GM20000 (cell line): ENCODE data around the gene SNTG2.

Experiments
- DNase-seq: peaks from one replicate; pipeline ENCODE4 v3.0.0; 2012; ENCODE audit warnings: low spot score
- TF ChIP-seq, protein P1 (sequence below): IDR thresholded peaks from 2 replicates; pipeline ENCODE4 v1.5.1; 2012; ENCODE audit warnings: mild to moderate bottlenecking, control low read depth; ENCODE audit errors: extremely low read depth, missing control alignments

SNTG2 gene

DNA sequence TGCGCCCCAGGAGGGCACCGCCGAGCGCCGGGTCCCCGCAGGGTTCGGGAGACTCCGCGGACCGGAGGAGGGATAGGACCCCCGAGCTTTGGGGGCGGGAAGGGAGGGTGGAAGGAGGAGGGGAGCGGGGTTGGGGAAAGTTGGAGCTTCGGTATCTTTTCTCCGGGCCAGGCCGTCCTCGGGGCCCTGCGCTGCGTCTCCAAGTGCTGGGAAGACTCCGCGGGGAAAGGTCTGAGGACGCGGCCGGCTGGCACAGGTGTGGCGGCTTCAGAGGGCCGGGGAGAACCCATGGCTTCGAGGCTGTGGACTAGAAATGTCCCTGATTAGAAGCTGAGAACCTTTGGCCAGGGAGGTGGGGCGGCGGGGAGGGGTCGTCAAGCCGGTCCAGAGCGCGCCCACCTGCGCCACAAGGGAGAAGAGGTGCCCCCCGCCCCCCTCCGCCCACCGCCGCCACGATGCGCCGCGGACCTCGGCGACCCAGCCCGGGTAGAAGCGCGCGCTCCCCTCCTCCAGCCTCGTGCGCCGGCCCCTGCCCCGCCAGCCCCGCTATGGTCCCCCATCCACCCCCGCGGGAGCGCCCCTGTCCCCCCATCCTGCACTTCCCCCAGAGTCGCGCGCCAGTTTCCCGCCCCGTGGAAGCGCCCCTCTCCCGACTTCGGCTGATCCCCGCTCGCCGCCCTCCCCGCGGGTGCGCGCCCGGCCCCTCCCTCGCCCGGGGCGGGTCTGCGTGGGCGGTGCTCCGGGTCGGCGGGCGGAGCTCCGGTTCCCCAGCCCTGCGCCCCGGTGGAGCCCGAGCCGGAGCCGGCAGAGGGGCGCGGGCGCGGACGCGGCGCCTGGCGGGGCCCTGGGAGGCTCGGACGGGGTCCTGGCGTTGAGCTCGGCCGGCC is at the start of gene SNTG2:
TSS of gene SNTG2 (plus strand) at position 770 of the 887 bp plus-strand sequence. CDS start 148 bp downstream, outside the sequence.
- peak; percentile 76 for DNase-seq
- TF ChIP-seq, protein P1, sequence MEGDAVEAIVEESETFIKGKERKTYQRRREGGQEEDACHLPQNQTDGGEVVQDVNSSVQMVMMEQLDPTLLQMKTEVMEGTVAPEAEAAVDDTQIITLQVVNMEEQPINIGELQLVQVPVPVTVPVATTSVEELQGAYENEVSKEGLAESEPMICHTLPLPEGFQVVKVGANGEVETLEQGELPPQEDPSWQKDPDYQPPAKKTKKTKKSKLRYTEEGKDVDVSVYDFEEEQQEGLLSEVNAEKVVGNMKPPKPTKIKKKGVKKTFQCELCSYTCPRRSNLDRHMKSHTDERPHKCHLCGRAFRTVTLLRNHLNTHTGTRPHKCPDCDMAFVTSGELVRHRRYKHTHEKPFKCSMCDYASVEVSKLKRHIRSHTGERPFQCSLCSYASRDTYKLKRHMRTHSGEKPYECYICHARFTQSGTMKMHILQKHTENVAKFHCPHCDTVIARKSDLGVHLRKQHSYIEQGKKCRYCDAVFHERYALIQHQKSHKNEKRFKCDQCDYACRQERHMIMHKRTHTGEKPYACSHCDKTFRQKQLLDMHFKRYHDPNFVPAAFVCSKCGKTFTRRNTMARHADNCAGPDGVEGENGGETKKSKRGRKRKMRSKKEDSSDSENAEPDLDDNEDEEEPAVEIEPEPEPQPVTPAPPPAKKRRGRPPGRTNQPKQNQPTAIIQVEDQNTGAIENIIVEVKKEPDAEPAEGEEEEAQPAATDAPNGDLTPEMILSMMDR: no peak

DNA sequence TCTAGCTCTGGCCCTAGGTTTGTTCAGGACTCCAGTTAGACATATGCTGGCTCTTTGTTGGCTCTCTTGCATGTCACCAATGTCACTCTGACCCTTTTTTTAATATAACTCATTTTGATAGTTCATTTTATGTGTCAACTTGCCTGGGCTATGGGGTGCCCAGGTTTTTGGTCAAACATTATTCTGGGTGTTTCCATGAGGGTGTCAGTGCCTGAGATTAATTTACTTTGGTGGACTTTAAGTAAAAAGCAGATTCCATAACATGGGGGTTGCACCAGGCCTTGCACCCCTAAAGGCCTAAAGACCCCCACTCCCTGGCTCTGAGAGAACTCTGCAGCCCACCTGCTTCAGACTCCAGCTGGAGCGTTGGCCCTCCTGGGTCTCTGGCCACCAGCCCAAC is 48.1 kb upstream of the SNTG2 start:
- no peak for DNase-seq
- TF ChIP-seq, protein P1: no peak

DNA sequence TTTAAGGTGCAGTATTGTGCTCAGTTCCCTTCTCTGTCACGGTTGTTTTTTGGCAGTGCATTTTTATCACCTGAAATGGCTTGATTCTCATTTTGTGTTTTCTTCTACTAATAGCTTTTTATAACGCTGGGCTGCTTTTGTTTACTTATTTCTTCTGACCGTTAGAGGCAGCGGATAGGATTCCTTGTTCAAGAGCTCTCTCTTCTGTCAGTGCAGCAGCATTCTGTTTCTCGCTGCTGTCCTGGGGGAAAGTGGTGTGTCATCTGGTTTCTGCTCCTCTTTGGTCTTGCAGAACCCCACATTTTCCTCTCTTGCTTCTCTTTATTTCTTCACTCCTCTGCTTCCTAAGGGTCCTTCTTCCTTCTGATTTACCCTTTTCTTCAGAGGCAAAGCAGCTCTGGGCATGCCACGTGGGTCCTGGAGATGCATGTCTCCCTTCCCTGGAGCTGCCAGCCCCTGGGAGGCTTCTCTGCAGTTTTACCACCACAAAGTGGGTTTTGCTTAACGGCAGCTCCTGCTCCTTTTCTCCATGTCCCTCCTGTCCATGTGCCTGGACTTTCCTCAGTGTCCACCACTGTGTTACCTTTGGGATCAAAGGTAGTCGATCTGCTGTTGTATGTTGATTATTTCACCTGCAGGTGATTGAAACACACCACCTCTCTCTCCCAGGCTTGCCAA is 47.3 kb upstream of the SNTG2 start:
- no peak for DNase-seq

DNA sequence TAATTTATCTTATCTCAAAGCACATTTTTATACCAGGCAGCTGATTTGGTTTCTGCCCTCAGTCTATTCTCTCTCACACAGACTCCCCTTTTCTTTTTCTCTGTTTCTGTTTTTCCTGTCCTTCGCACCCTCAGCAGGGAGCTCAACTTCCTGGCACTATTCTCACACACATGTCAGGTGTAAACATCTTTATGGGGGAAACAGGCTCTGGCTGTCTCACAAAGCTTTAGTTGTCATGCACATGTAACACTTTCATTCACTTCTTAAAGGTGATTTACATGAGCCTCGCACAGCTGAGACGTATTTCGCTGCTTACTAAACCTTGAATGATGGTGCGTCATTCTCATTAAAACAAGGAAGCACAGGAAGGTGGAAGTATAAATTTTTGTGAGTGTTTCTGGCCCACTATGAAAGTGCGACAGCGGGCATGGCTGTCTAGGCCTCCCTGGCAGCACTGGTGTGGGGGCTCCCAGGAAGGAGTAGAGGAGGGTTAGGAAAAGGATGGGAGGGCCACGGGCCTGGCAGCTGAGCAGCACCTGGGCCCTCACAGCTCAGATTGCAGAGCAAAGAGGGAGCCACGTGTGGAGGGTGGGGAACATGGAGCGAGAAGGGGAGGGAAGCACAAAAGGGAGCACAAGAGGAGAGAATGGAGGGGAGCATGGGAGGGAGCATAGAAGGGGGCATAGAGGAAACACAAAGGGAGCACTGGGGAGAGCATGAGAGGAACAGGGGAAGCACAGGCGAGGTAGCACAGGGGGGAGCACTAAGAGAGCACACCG is 46.2 kb upstream of the SNTG2 start:
- no peak for DNase-seq
- TF ChIP-seq, protein P1: no peak

More for the DNA sequence above, 47.3 kb upstream of the SNTG2 start:
- TF ChIP-seq, protein P1: no peak

DNA sequence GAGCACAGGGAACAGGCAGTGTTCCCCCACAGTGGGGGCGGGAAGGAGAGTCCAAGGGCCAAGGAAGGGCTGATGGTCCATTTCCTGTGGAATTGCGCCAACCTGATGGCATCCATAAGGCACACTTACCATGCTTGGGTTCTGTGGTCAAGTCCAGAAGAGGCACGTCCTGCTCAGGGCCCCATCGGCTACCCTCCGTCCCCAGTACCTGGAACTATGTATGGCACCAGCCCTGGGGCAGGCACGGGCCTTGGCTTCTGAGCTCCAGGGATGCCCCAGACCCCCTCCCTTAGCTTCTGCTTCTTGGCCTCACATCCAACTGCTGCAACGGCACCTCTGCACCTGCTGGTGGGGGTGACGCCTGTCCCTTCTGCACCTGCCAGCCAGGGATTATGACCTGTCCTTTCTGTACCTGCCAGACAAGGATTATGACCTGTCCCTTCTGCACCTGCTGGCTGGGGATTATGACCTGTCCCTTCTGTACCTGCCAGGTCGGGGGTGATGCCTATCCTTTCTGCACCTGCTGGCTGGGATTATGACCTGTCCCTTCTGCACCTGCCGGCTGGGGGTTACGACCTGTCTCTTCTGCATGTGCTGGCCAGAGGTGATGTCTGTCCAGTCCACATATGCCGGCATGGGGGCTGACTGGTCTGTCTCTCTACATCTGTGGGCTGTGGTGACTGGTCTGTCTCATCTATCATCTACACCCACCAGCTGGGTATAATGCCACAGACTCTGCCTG is 45.4 kb upstream of the SNTG2 start:
- no peak for DNase-seq
- TF ChIP-seq, protein P1: no peak

DNA sequence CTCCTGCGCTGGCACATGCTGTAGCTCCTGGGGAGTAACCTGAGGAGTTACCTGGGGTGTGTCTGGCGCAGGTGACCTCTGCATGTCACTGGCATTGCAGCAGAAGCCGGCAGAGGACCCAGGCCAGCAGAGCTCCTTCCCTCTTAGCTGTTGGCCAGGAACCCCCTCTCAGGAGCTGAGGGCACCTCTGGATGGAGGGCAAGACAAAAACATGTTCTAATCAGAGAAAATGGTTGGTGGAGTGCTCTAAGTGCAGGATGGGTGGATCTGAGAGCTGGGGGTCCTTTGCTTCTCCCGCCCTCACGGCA is 44.9 kb upstream of the SNTG2 start:
- no peak for DNase-seq
- TF ChIP-seq, protein P1: no peak
